Measurements from ENCODE around the gene JUP.

The JUP gene

DNA sequence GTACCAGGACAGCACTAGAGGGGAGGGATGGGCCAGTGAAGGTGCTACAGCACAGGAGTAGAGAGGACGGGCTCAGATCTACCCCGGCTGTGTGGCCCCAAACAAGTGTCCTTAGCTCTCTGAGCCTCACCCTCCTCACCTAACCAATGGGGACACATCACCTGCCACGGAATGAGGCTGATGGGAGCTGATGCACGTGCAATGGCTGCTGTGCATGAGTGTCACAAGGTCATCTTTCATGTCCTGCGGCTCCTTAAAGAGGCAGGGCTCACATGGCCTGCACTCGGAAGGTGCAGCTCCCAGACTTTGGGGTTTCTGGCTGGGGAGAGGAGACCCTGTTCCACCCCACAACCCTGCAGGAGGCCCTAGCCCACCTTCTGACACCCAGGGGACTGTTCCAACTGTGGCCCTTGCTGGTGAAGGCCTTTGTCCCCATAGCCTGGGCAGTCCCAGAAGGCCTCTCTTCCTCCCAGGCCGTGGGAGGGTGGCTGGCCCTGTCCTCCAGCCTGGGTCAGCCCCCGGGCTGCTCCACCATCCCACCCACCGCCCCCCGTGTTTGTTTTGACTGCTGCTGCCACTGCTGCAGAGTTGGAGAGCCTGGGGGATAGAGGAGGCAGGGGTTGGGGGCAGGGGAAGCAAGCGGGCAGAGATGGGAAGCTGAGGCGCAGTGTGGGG is 62.6 kb downstream of the JUP start:
- DNase-seq (ENCODE audit: low read depth in 2 of 2): no peak

GRCh38 chr17:41722231-41722630 is 64.3 kb downstream of the JUP start:
- no peak for DNase-seq (ENCODE audit: low read depth in 2 of 2)

GRCh38 chr17:41718287-41718645 is 68.2 kb downstream of the JUP start:
- no peak for DNase-seq (ENCODE audit: low read depth in 2 of 2)

GRCh38 chr17:41717408-41718286 is 68.9 kb downstream of the JUP start:
- no peak for DNase-seq (ENCODE audit: low read depth in 2 of 2)

DNA sequence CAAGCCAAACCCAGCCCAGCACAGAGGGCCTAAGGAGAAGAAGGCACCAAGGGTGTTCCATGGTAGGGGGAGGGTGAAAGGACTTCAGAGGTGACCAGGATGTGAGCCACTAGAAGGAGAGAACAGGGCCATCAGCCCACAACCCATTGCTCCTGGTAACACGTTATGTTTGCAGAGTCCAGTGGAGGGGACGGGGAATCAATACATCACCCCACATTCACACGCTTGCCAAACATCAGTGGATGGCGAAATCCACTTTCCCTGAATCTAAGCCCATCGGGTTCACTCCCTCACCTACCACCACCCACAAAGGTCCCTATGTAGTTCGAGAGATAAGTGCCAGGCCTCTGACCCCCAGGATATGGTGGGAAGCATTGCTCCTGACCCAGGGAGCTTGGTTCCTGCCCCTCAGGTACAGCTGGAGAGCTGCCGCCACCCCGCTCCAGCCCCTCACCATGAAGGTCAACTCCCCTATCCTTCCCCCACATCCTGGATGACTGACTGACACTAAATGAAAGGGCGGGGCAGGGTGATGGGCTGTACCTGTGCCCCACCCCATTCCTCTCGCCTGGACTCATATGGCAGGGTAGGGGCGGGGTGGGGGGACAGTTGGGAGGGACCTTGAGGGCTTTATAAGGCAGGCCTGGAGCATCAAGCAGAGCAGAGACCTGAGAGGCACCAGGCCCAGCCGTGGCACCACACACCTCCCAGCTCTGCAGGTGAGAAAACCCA is 74.7 kb downstream of the JUP start, which contains the start of gene GAST:
Gene GAST (plus strand): TSS at position 663 of the 732 bp plus-strand sequence. CDS start 3,106 bp downstream, outside the sequence.
- no peak for DNase-seq (ENCODE audit: low read depth in 2 of 2)

DNA sequence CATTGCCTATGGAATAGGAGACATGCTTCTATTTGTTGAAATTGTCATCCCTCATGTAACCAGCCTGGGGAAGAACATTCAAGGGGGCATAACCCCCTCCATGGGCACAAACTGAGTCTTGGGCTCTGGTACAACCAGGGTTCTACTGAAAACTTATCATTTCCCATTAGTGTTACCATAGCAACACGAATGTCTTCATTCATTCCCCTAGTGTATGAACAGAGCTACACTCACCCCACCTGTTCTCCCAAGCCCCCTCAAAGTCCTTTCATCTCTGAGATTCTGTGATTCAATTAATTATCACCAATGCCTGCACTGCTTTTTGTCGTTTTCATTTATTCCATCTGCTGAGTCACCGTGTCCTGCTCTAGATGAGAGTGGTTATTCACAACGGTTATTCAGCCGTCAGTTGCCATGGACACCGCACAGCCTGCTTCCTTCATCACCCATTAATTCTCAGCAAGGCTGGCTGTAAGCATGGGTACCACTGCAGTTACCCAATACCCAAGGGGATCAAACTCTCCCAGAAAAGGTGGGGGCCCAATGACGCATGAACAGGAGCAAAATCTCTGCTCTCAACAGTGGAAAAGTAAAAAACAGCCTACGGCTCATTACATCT is 75.9 kb downstream of the JUP start:
- no peak for DNase-seq (ENCODE audit: low read depth in 2 of 2)

GRCh38 chr17:41707803-41708669 is 78.5 kb downstream of the JUP start:
- no peak for DNase-seq (ENCODE audit: low read depth in 2 of 2)

GRCh38 chr17:41705271-41705991 is 81.1 kb downstream of the JUP start:
- DNase-seq (ENCODE audit: low read depth in 2 of 2): no peak
